ENCODE measurements around the gene WDR5B.
"Not testable (repeated sequence)": the region's sequence is repeated elsewhere in the genome, so short reads cannot be mapped to it uniquely, and the experiment has no call there.

Gene WDR5B

GRCh38 chr3:122374034-122374433, 41.8 kb downstream of the WDR5B start:
- no peak overlapping the region for H3K4me3 ChIP-seq (ENCODE audit: extremely low read depth, insufficient read depth, low read length, poor library complexity, severe bottlenecking)
- no peaks in the 10 kb centered on the region for H3K9me3 ChIP-seq (ENCODE audit: control insufficient read depth, low read length)
- H3K27ac ChIP-seq (ENCODE audit: low read depth, low read length, severe bottlenecking), result no peak overlapping the region
- no peaks in the 10 kb centered on the region for H3K4me1 ChIP-seq (ENCODE audit: control insufficient read depth, insufficient read depth, low read length, poor library complexity, severe bottlenecking)
- WGBS, 2 experiments (ENCODE audit: insufficient coverage in 2 of 2), result no CpG with 5 or more reads among the region's 1 CpG
- peaks cover 26% of the 10 kb centered on the region for H3K36me3 ChIP-seq (ENCODE audit: control insufficient read depth, insufficient read depth, low read length)

GRCh38 chr3:122366379-122366749, 49.5 kb downstream of the WDR5B start:
- Histone ChIP-seq H3K27ac (ENCODE audit: low read depth, low read length, severe bottlenecking) (no peak overlapping the region), H3K9me3 (ENCODE audit: control insufficient read depth, low read length) (no peaks in the 10 kb centered on the region), H3K4me3 (ENCODE audit: extremely low read depth, insufficient read depth, low read length, poor library complexity, severe bottlenecking) (no peak overlapping the region), H3K4me1 (ENCODE audit: control insufficient read depth, insufficient read depth, low read length, poor library complexity, severe bottlenecking) (no peaks in the 10 kb centered on the region), H3K36me3 (ENCODE audit: control insufficient read depth, insufficient read depth, low read length) (peaks cover 71% of the 10 kb centered on the region)
- WGBS, 2 experiments (ENCODE audit: insufficient coverage in 2 of 2), result 88 to 89% methylated on average over 2 to 4 of the region's 5 CpGs

GRCh38 chr3:122365582-122366378, 50.1 kb downstream of the WDR5B start:
- H3K4me3 ChIP-seq (ENCODE audit: extremely low read depth, insufficient read depth, low read length, poor library complexity, severe bottlenecking); H3K4me1 ChIP-seq (ENCODE audit: control insufficient read depth, insufficient read depth, low read length, poor library complexity, severe bottlenecking); H3K27ac ChIP-seq (ENCODE audit: low read depth, low read length, severe bottlenecking); H3K9me3 ChIP-seq (ENCODE audit: control insufficient read depth, low read length): not testable (repeated sequence)
- peaks cover 73% of the 10 kb centered on the region for H3K36me3 ChIP-seq (ENCODE audit: control insufficient read depth, insufficient read depth, low read length)
- 91 to 93% methylated on average over 2 to 6 of the region's 10 CpGs for WGBS, 2 experiments (ENCODE audit: insufficient coverage in 2 of 2)

DNA sequence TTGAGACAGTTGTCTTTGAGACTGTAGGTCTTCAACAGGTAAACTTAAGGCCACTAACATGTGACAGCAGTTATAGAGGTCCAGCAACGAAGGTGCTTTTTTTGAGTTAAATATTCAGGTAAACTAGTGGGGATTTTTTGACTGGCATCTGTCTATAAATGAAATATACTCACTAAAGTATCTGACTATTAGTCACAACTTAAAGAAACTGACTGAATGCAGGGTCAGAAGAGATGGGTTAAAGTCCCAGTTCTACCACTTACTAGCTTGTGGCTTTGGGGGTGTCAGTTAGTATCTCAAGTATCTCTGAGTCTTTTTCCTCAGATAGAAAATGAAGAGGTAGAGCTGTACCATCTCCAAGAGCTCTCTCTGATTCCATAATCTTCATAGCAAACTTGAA, 50.8 kb downstream of the WDR5B start:
- WGBS, 2 experiments (ENCODE audit: insufficient coverage in 2 of 2), result no CpG with 5 or more reads among the region's 1 CpG
- H3K4me1 ChIP-seq (ENCODE audit: control insufficient read depth, insufficient read depth, low read length, poor library complexity, severe bottlenecking), result no peaks in the 10 kb centered on the region
- H3K9me3 ChIP-seq (ENCODE audit: control insufficient read depth, low read length), result no peaks in the 10 kb centered on the region
- peaks cover 70% of the 10 kb centered on the region for H3K36me3 ChIP-seq (ENCODE audit: control insufficient read depth, insufficient read depth, low read length)
- no peak overlapping the region for H3K27ac ChIP-seq (ENCODE audit: low read depth, low read length, severe bottlenecking)
- H3K4me3 ChIP-seq (ENCODE audit: extremely low read depth, insufficient read depth, low read length, poor library complexity, severe bottlenecking), result no peak overlapping the region

DNA sequence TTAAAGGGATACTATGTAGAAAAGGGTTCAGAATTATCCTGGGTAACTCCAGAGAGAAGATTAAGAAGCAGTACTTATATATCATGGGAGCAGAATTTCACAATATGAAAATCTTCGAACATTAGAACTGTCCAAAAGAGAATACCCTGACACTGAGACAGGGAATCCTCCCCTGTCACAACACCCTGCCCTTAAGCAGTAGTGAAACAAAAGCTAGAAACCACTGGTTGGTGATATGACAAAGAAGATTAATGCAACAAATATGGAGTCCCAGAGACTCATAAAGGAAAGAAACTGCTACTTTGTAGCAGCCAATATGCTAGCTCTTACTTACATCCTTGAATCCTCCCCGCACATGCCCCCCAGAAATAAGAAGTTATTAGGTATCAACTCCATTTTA, 51.4 kb downstream of the WDR5B start:
- WGBS, 2 experiments (ENCODE audit: insufficient coverage in 2 of 2), result 0% methylated on average over 1 of the region's 2 CpGs; no CpG with 5 or more reads in 1 of the 2 experiments
- Histone ChIP-seq H3K27ac (ENCODE audit: low read depth, low read length, severe bottlenecking) (no peak overlapping the region), H3K4me1 (ENCODE audit: control insufficient read depth, insufficient read depth, low read length, poor library complexity, severe bottlenecking) (no peaks in the 10 kb centered on the region), H3K4me3 (ENCODE audit: extremely low read depth, insufficient read depth, low read length, poor library complexity, severe bottlenecking) (no peak overlapping the region), H3K36me3 (ENCODE audit: control insufficient read depth, insufficient read depth, low read length) (peaks cover 73% of the 10 kb centered on the region), H3K9me3 (ENCODE audit: control insufficient read depth, low read length) (no peaks in the 10 kb centered on the region)
